HG03354 (cell line): Measurements from ENCODE around the gene SPINT2.

Source experiments
- ATAC-seq: cut with Tn5 transposase; IDR thresholded peaks from one replicate; pipeline ENCODE4 v1.9.1; 2021; ENCODE audit warnings: mild to moderate bottlenecking; ENCODE audit not compliant: unreplicated experiment, poor library complexity, severe bottlenecking

The SPINT2 gene

DNA sequence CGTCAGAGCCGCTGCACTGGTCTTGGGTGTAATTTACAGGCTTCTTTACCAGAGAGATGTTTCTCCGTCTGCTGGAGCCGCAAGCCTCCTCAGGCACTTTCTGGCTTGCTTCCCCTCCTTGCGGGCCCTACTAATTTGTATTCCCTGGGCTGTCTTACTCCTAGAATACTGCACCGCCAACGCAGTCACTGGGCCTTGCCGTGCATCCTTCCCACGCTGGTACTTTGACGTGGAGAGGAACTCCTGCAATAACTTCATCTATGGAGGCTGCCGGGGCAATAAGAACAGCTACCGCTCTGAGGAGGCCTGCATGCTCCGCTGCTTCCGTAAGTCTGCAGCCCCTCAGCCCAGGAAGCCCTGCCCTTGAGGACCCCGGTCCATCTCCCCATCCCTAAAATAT is 25.6 kb downstream of the SPINT2 start:
- no peak for ATAC-seq

DNA sequence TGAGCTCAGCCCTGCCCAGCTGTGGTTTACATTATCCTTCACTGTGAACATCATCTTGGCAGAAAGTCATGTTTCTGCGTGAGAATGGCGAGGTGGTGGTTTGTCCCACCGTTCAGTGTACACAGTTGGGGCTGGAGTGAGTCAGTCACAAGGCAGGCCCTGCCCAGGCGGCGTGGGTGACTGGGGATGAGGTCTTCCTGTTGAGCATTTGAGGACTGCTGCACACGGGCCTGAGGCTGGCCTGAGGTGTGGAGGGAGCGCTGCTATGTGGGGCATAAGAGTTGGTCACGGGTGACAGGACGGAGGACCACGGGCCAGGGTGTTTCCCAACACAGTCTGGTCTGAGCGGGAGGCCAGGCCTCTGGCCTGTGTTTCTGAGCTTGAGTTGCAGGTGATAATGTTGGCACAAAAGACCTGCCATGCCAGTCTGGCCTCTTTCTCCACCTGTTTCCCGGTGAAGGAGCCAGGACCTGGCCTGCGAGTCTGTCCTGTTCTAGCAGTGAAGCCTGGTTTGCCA is 26.3 kb downstream of the SPINT2 start:
- ATAC-seq: no peak

DNA sequence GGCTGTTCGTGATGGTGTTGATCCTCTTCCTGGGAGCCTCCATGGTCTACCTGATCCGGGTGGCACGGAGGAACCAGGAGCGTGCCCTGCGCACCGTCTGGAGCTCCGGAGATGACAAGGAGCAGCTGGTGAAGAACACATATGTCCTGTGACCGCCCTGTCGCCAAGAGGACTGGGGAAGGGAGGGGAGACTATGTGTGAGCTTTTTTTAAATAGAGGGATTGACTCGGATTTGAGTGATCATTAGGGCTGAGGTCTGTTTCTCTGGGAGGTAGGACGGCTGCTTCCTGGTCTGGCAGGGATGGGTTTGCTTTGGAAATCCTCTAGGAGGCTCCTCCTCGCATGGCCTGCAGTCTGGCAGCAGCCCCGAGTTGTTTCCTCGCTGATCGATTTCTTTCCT is 27.5 kb downstream of the SPINT2 start:
- ATAC-seq: no peak

DNA sequence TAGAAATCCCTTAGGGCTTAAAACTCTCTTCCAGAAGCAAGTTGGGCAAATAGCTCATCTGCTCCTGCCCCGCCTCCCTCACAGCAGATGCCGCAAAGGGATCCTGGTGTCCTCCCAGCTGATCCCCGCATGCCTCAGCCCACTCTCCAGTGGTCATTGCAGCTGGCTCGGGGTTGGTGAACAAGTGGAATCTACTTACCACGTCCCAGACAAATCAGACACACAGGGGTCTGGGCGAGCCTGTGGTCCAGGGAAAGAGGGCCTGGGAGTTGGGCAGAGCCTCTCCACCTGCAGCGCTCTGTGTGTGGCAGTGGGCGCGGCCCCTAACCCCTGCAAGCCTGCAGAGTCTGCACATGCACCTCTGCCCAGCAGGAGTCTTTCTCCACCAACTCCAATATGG is 28.9 kb downstream of the SPINT2 start:
- ATAC-seq: no peak

DNA sequence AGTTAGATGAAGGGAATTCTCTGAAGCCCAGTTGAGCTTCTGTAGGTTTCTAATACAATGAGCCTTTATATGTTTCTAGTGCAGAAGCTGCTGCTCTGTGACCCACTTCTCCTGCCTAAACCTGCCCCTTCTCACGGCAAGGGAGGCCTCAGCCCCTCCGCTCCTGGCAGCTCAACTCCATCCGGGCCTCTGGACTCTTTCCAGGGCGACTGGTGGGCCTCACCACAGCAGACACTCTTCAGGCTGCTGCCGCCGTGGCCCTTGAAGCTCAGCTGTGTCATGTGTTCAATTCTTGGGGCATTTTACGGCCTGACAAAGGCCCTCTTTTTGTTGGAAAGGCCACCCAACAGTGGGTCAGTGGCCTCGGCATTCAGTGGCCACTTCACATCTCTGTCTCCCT is 29.7 kb downstream of the SPINT2 start:
- ATAC-seq: no peak

DNA sequence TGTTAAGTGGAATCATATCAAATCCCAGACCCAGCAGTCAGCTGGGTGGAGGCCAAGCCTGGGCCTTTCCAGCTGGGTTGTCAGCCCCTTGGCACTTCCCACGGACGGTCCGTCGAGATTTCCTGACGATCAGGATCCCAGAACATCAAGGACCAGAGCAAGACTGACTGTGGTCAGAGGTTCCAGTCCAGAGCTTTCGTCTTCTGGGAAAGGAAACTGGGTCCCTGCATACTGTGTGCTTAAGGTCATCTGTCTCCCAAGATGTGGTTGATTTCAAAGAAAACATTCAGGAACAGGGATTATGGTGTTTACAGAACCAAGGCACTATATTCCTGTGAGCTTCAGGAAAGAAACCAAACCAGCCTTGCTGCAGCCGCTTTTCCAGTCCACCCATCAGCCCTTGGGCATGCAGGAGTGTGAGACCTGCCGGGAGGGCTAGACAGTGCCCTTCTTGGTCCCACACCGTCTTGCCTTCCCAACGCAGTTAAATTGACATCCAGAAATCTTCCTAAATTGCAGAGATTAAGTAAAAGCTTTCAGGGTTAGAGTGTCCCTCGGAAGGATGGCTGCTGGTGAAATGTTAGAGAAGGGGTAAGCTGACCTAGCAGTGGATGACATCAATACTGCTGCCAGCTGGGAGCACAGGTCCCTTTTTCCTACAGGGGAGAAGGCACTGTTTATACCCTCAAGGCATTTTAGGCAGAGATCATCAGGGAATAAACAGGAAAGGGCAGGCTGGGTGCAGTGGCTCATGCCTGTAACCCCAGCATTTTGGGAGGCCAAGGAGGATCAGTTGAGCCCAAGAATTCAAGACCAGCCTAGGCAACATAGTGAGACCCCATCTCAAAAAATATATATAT is 34.7 kb downstream of the SPINT2 start:
- ATAC-seq: no peak

DNA sequence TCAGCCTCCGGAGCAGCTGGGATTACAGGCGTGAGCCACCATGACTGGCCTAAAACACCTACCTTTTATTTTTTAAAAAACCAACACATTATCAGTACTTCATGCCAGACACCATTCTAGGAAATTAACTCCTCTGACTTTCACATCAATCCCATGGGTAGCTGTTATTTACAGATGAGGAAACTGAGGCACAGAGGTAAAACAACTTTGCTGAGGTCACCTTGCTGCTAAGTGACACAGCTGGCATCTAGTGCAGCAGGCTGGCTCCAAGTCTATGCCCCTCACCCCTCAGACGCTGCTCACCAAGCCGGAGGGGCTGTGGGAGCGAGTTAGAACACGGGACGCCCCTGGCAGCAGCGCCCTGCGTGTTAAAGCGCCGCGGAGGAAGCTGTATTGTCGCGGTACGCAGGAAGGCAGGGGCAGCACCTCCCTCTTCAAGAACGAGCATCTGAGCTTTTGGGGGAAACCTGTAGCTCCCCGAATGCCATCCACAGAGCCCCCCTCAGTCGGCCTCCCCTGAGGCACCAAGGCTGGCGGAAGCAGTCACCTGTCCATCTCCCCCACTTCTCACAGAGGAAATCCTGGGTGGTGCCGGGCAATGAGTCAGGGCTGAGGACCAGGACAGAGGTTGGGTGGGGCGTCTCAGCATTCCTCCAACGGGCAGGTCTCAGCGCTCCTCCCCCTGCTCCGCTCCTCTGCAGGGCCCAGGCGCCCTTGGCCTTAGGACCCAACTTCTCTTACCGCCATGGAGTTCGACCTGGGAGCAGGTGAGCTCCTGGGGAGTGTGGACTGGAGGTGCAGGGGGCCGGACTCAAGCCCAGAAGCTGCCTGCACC is 39.4 kb downstream of the SPINT2 start, which contains the start of gene C19orf33:
Gene C19orf33 (plus strand): TSS at position 735 of the 835 bp plus-strand sequence. CDS start 11 bp downstream, at position 746.
- no peak for ATAC-seq

DNA sequence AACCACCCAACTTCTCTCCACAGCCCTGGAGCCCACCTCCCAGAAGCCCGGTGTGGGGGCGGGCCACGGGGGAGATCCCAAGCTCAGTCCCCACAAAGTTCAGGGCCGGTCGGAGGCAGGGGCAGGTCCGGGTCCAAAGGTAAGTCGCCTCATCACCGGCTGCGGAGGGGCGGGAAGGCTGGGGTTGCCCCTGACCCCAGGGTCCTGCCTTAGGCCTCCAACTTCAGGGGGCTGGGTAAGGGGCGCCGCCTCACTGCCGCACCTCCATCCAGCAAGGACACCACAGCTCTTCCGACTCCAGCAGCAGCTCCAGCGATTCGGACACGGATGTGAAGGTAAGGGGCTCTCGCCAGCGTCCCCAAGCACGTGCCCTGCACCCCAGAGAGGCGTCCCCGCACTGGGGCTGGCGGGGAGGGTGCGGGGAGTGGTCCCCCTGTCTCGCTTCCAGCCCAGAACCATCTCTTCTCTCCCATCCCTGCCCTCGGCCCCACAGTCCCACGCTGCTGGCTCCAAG is 40.0 kb downstream of the SPINT2 start:
- ATAC-seq: no peak

DNA sequence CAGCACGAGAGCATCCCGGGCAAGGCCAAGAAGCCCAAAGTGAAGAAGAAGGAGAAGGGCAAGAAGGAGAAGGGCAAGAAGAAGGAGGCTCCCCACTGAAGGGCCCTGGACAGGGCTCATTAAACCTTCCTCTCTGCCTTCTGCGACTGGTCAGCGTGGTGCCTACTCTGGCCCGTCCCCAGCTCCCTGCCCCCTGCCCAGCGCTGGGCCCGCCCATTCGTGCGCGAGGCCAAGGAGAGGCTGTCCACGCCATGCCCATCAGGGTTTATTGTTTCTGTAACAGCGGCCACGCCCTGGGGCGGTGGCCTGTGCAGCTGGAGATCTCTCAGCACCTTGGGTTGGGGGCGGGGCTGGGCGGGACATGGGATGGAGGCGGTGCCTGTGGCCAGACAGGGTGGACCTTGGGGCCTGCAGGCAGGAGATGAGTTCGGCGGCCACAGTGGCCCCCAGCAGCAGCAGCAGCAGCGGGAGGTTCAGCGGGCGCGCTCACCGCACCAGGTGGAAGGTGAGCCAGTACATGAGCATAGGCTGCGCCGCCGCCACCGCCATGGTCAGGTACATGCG is 40.6 kb downstream of the SPINT2 start:
- ATAC-seq: no peak

DNA sequence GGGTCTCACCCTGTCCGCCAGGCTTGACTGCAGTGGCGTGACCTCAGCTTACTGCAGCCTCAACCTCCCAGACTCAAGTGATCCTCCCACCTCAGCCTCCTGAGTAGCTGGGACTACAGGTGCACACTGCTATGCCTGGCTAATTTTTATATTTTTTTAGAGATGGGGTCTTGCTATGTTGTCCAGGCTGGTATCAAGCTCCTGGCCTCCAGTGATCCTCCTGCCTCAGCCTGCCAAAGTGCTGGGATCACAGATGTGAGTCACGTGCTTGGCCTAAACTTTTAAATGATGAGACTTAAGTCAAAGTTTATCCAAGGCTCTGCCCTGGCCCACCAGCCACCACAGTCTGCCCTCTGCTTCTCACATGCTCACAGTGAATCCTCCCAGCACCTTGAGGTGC is 41.9 kb downstream of the SPINT2 start:
- no peak for ATAC-seq

DNA sequence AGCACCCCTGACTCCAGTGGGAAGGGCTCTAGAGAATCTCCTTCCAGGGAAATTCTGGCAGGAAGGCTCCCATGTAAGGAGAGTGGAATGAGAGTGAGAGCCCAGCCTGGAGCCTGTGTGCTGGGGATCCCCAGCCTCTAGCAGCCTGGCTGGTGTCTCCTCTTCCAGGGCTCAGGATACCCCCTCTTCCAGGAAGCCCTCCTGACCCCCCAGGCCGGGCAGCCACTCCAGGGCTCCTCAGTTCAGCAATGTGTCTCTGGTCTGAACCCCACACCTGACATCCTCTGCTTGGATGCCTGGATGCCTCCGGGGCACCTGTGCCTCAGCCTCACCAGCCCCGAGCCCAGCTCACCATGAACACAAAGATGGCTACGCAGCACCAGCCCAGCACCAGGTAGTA is 42.7 kb downstream of the SPINT2 start:
- ATAC-seq: no peak

DNA sequence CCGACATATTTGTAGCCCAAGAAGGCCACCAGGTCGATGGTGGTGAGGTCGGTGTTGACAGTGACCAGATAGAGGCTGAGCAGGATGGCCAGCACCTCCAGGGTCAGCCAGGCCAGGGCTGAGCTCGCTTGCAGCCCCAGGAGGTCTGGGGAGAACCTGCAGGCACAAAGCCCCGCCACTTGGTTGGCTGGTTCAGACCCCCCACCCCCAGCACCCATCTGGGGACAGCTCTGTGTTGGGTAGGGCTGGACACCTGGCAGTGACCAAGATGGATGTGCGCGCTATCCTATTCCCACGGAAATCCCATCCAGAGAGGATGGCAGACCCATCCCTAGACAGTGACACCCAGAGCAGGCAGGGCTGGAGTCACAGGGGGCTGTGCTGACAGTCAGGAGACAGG is 43.2 kb downstream of the SPINT2 start:
- no peak for ATAC-seq

DNA sequence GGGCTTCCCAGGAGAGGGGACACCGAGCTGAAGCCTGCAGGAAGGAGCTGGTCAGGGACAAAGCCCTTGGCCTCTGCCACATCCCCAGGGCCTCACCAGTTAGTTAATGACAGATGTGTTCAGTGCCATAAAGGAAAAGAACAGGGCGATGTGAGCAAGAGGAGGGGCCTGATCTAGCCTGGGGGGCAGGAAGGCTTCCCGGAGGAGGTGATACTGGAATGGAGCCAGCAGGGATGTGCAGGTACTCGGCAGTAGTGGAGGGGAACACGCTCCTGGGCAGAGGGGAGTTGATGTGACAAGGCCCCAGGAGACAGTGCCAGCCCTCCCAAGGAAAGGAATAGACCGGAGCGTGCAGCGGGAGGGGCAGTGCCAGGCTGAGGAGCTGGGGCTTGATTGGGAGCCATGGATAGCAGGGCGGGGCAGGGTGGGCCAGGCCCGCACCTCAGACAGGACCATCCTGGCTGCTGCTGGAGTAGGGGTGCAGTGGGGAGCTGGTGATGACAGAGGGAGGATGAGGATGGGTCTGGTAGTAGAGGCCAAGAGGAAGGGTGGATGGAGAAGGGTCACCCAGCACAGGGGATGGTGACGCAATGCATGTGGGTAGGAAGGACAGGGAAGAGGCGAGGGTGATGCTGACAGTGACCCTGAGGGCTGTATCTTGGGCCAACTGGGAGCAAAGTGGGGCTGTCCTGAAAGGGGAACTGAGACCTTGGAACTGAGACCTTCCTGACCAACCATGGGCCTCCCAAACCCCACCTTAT is 43.8 kb downstream of the SPINT2 start:
- ATAC-seq: no peak

DNA sequence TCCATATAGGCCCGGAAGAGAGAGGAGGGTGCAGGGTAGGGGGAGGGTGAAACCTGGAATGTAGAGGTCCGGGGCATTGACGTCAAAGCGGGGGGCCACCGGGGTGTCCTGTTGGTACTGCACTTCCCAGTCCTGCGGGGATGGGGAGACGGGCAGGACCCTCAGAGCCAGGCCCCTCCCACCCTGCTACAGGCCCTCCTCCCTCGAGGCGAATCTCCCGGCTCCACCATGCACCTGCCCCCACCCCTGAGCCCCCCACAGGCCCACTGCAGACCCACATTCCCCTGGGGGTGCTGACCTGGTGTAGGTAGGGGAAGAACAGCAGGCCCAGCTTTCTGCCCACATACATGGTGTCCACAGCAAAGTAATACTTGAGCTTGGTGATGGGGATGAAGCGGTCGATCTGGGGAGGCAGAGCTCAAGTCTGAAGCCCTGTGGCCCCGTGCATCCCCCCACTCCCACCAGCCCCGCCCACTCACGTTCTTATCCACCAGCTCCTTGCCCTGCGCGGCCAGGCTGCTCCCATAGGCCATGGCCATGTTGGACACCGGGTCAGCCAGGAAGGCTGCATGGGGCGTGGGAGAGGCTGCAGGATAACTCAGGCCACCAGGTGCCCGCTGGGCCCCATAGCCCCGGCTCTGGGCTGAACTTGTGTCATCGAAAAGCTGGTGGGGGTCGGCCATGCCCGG is 44.7 kb downstream of the SPINT2 start:
- no peak for ATAC-seq

DNA sequence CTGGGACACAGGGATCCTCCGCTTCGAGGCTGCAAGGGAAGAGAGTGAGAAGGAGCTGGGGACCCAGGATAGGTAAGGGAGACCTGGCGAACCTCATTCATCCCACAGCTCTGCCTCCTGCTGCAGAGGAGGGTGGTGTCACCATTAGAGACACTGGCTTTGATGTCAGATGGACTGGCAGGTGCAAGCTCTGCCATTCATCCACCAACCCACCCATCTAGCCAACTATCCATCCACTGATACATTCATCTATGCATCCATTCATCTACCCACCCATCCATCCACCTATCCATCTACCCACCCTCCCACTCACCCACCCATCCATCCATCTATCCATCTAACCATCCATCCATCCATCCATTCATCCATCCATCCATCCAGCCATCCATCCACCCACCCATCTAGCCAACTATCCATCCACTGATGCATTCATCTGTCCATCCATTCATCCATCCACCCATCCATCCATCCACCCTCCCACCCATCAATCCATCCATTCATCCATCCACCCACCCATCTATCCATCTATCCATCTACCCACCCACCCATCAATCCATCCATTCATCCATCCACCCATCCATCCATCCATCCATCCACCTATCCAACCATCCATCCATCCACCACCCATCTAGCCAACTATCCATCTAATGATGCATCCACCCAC is 45.4 kb downstream of the SPINT2 start:
- no peak for ATAC-seq

DNA sequence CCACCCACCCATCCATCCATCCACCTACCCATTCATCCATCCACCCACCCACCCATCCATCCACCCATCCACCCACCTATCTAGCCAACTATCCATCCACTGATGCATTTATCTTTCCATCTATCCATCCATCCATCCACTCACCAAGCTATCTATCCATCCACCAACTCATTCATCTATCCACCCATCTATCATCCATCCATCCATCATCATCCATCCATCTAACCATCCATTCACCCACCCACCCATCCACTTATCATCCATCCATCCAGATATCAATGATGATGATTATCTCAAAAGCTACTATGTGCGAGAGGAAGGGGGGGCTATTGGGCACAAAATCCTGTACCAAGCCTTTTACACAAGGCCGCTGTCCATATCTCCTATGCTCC is 45.9 kb downstream of the SPINT2 start:
- ATAC-seq: no peak

DNA sequence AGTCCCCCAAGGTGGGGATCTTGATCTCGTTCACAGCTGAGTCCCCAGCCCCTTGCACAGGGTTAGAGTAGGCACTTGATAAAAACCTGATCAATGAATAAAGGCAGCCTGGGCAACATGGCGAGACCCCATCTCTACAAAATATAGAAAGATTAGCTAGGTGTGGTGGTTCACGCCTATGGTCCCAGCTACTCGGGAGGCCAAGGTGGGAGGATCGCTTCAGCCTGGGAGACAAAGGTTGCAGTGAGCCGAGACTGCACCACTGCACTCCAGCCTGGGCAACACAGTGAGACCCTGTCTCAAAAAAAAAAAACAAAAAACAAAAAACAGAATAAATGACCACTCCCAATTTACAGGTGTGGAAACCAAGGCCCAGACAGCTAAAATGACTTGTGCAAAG is 46.6 kb downstream of the SPINT2 start:
- ATAC-seq: no peak

DNA sequence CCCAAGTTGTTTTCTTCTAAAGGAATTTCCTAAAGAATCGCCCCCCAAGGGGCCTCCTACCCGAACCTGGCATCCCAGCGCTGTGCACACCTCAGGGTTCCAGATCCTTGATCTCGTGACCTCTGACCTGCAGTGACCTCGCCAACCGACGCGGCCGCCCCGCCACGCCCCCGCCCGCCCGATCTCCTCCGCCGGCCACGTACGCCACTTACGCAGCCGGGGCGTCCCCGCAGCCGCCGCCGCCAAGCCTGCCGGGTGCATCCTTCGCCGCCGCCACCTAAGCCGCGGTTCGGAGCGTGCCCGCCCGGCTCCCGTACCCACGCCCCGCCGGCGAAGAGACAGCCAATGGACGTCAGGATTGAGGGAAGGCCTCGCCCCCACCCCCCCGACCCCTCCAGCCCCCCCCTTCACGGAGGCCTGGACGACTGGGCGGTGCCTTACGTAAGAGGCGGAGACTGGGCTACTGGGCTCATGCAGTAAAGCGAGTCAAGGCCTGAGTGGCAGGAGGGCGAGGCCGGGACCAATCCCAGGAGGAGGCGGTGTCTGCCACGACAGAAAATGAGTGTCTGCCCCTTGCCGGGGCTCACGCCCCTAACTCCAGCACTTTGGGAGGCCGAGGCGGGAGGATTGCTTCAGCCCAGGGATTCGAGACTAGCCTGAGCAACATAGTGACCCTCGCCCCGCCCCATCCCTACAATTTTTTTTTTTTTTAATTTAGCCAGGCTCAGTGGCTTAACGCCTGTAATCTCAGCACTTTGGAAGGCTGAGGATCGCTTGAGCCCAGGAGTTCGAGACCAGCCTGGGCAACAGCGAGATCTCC is 51.5 kb downstream of the SPINT2 start, which contains the start of gene YIF1B:
Gene YIF1B (minus strand): TSS at position 291 of the 820 bp plus-strand sequence. CDS start 30 bp downstream, at position 261.
- peak; percentile 92 for ATAC-seq
